ENCODE data around the gene PTPN6. TPM values are rescaled to one million over a fixed set of nuclear protein-coding genes. Genes with fewer than 3 reads are reported as not detected.

The PTPN6 gene
- total RNA-seq, 1 experiment from 2014 or later, result not detected

GRCh38 chr12:6936194-6936635, 14.9 kb upstream of the PTPN6 start:
- no peak for DNase-seq
- Histone ChIP-seq H3K36me3 (peaks cover 80% of the 10 kb centered on the region), H3K4me3 (no peak overlapping the region), H3K27me3 (no peaks in the 10 kb centered on the region), H3K9me3 (no peaks in the 10 kb centered on the region)

- Histone ChIP-seq H3K27me3 (no peaks in the 10 kb centered on the region), H3K36me3 (peaks cover 86% of the 10 kb centered on the region), H3K4me3 (peak overlapping the region; percentile 52), H3K9me3 (no peaks in the 10 kb centered on the region)
- no peak for DNase-seq
Measured at GRCh38 chr12:6936636-6937480, 14.3 kb upstream of the PTPN6 start.

GRCh38 chr12:6937481-6938352, 13.4 kb upstream of the PTPN6 start:
- peak; percentile 89 for DNase-seq
- peak overlapping the region; percentile 52 for H3K4me3 ChIP-seq
- peaks cover 84% of the 10 kb centered on the region for H3K36me3 ChIP-seq
- no peaks in the 10 kb centered on the region for H3K9me3 ChIP-seq
- no peaks in the 10 kb centered on the region for H3K27me3 ChIP-seq

GRCh38 chr12:6938353-6939190, 12.6 kb upstream of the PTPN6 start:
- Histone ChIP-seq H3K36me3 (peaks cover 76% of the 10 kb centered on the region), H3K27me3 (no peaks in the 10 kb centered on the region), H3K4me3 (peak overlapping the region; percentile 52), H3K9me3 (no peaks in the 10 kb centered on the region)
- no peak for DNase-seq

- Histone ChIP-seq H3K27me3 (no peaks in the 10 kb centered on the region), H3K36me3 (peaks cover 70% of the 10 kb centered on the region), H3K4me3 (no peak overlapping the region), H3K9me3 (no peaks in the 10 kb centered on the region)
- no peak for DNase-seq
Measured at GRCh38 chr12:6939191-6939540, 12.0 kb upstream of the PTPN6 start.

GRCh38 chr12:6941267-6941666, 9.9 kb upstream of the PTPN6 start:
- no peaks in the 10 kb centered on the region for H3K27me3 ChIP-seq
- no peaks in the 10 kb centered on the region for H3K9me3 ChIP-seq
- H3K36me3 ChIP-seq, result peaks cover 54% of the 10 kb centered on the region
- H3K4me3 ChIP-seq, result no peak overlapping the region
- DNase-seq, result no peak

- DNase-seq, result no peak
- H3K4me3 ChIP-seq, result no peak overlapping the region
- no peaks in the 10 kb centered on the region for H3K27me3 ChIP-seq
- H3K36me3 ChIP-seq, result peaks cover 49% of the 10 kb centered on the region
- no peaks in the 10 kb centered on the region for H3K9me3 ChIP-seq
Measured at GRCh38 chr12:6941782-6942181, 9.4 kb upstream of the PTPN6 start.

- Histone ChIP-seq H3K27me3 (no peaks in the 10 kb centered on the region), H3K36me3 (peaks cover 45% of the 10 kb centered on the region), H3K9me3 (no peaks in the 10 kb centered on the region), H3K4me3 (no peak overlapping the region)
- DNase-seq, result peak; percentile 36
Measured at GRCh38 chr12:6942331-6942665, 8.9 kb upstream of the PTPN6 start.

GRCh38 chr12:6943389-6943721, 7.8 kb upstream of the PTPN6 start:
- no peaks in the 10 kb centered on the region for H3K9me3 ChIP-seq
- H3K27me3 ChIP-seq, result no peaks in the 10 kb centered on the region
- peak overlapping the region; percentile 65 for H3K4me3 ChIP-seq
- DNase-seq, result peak; percentile 85
- H3K36me3 ChIP-seq, result peaks cover 40% of the 10 kb centered on the region

- peak; percentile 84 for DNase-seq
- H3K27me3 ChIP-seq, result no peaks in the 10 kb centered on the region
- peaks cover 35% of the 10 kb centered on the region for H3K36me3 ChIP-seq
- no peaks in the 10 kb centered on the region for H3K9me3 ChIP-seq
- peak within 1 kb of the TSS; percentile 65 for H3K4me3 ChIP-seq
Measured at GRCh38 chr12:6943722-6944380, 7.3 kb upstream of the PTPN6 start, which contains the start of the genes C12orf57 and RNU7-1. Gene C12orf57 (plus strand): TSS chr12:6944022. CDS start chr12:6944122, 100 bp downstream. Gene RNU7-1 (plus strand): TSS chr12:6943816.

GRCh38 chr12:6944381-6945186, 6.6 kb upstream of the PTPN6 start:
- Histone ChIP-seq H3K9me3 (no peaks in the 10 kb centered on the region), H3K36me3 (peaks cover 27% of the 10 kb centered on the region), H3K4me3 (peak overlapping the region; percentile 65), H3K27me3 (no peaks in the 10 kb centered on the region)
- DNase-seq, result peak; percentile 88

- Histone ChIP-seq H3K36me3 (peaks cover 17% of the 10 kb centered on the region), H3K4me3 (no peak overlapping the region), H3K9me3 (no peaks in the 10 kb centered on the region), H3K27me3 (no peaks in the 10 kb centered on the region)
- no peak for DNase-seq
Measured at GRCh38 chr12:6945613-6946012, 5.5 kb upstream of the PTPN6 start.

GRCh38 chr12:6946033-6946919, 4.9 kb upstream of the PTPN6 start:
- H3K27me3 ChIP-seq, result no peaks in the 10 kb centered on the region
- DNase-seq, result no peak
- no peak overlapping the region for H3K4me3 ChIP-seq
- no peaks in the 10 kb centered on the region for H3K9me3 ChIP-seq
- H3K36me3 ChIP-seq, result peaks cover 10% of the 10 kb centered on the region

- Histone ChIP-seq H3K9me3 (no peaks in the 10 kb centered on the region), H3K36me3 (peaks cover 5% of the 10 kb centered on the region; the same call in 1 of the 2 replicates), H3K27me3 (no peaks in the 10 kb centered on the region), H3K4me3 (no peak overlapping the region)
- DNase-seq, result no peak
Measured at GRCh38 chr12:6946920-6947374, 4.2 kb upstream of the PTPN6 start.

GRCh38 chr12:6947615-6948014, 3.5 kb upstream of the PTPN6 start:
- no peak overlapping the region for H3K4me3 ChIP-seq
- no peaks in the 10 kb centered on the region for H3K27me3 ChIP-seq
- H3K36me3 ChIP-seq, result peaks cover under 1% of the 10 kb centered on the region; the same call in 1 of the 2 replicates
- DNase-seq, result no peak
- H3K9me3 ChIP-seq, result no peaks in the 10 kb centered on the region
